Measurements from ENCODE around the gene MED27.
"Not testable (repeated sequence)": the region's sequence is repeated elsewhere in the genome, so short reads cannot be mapped to it uniquely, and the experiment has no call there.

MED27 gene

GRCh38 chr9:132012704-132013357 lies 66.8 kb downstream of the MED27 start:
- DNase-seq = no peak

GRCh38 chr9:132011896-132012295 lies 67.8 kb downstream of the MED27 start:
- no peak for DNase-seq

GRCh38 chr9:132011309-132011708 lies 68.4 kb downstream of the MED27 start:
- DNase-seq = no peak

GRCh38 chr9:132010201-132010600 lies 69.5 kb downstream of the MED27 start:
- DNase-seq = not testable (repeated sequence)

- no peak for DNase-seq
Measured at GRCh38 chr9:132008855-132009812, 70.5 kb downstream of the MED27 start.

- no peak for DNase-seq
Measured at GRCh38 chr9:132008184-132008803, 71.4 kb downstream of the MED27 start.

GRCh38 chr9:132007371-132008025 lies 72.2 kb downstream of the MED27 start:
- DNase-seq = no peak

- DNase-seq = no peak
Measured at GRCh38 chr9:132006677-132007370, 72.8 kb downstream of the MED27 start.

- no peak for DNase-seq
Measured at GRCh38 chr9:132005899-132006298, 73.8 kb downstream of the MED27 start.

GRCh38 chr9:132004323-132004722 lies 75.3 kb downstream of the MED27 start:
- no peak for DNase-seq

GRCh38 chr9:132003896-132004295 lies 75.8 kb downstream of the MED27 start:
- no peak for DNase-seq

GRCh38 chr9:132003319-132003704 lies 76.4 kb downstream of the MED27 start:
- DNase-seq = no peak

GRCh38 chr9:132002643-132003318 lies 76.9 kb downstream of the MED27 start:
- DNase-seq = no peak

GRCh38 chr9:132001567-132001966 lies 78.1 kb downstream of the MED27 start:
- no peak for DNase-seq

- no peak for DNase-seq
Measured at GRCh38 chr9:132000659-132001058, 79.0 kb downstream of the MED27 start.

- DNase-seq = no peak
Measured at GRCh38 chr9:131999692-132000551, 79.7 kb downstream of the MED27 start.

- DNase-seq = no peak
Measured at GRCh38 chr9:131997779-131998178, 81.9 kb downstream of the MED27 start.

GRCh38 chr9:131997076-131997475 lies 82.6 kb downstream of the MED27 start:
- DNase-seq = no peak

- DNase-seq = no peak
Measured at GRCh38 chr9:131995382-131995781, 84.3 kb downstream of the MED27 start.

- no peak for DNase-seq
Measured at GRCh38 chr9:131994364-131995125, 85.1 kb downstream of the MED27 start.

Measured in CD4-positive, alpha-beta T cell treated with Interleukin-15 for 1 hour (primary cell).